ENCODE data around the gene CLK2. TPM values are rescaled to one million over a fixed set of nuclear protein-coding genes. Genes with fewer than 3 reads are reported as not detected.

Gene CLK2
- total and polyA plus RNA-seq, 9 of the 15 experiments (the other 6 are each of a cell fraction or from before 2014, with no cell fraction given), result 13.5 to 81.4 (median 39.6) TPM

- TF ChIP-seq ZNF316 (IDR thresholded peaks at IDR 0.05) (no peak), ZFPM2 (CRISPR knock-in tag; IDR thresholded peaks at IDR 0.05) (peak; percentile 71; the same call in 1 of the 2 replicates), CEBPG (CRISPR knock-in tag; IDR thresholded peaks at IDR 0.05) (0 out of 2 replicates have a peak, but pooled peaks have one; percentile 9), CEBPG (tag; conservative IDR thresholded peaks at IDR 0.05 in 1 of 2, IDR thresholded peaks at IDR 0.05 in 1 of 2) (no peak), SRSF9 (IDR thresholded peaks at IDR 0.05; ENCODE audit: borderline replicate concordance, low read depth, low read length) (no peak), FOXP1 (CRISPR knock-in tag; IDR thresholded peaks at IDR 0.05) (no peak), GATAD2B (IDR thresholded peaks at IDR 0.05; ENCODE audit: borderline replicate concordance) (no peak), GTF2B (IDR thresholded peaks at IDR 0.05; ENCODE audit: extremely low read depth, insufficient read length) (no peak), FOS (IDR thresholded peaks at IDR 0.05; ENCODE audit: extremely low read depth, insufficient read length) (no peak), BHLHE40 (IDR thresholded peaks at IDR 0.05; ENCODE audit: low read length) (no peak; the same call in 1 of the 2 replicates), CAMTA2 (CRISPR knock-in tag; conservative IDR thresholded peaks at IDR 0.05) (no peak), SMAD1 (IDR thresholded peaks at IDR 0.05; ENCODE audit: low read depth, low read length, partially characterized antibody) (no peak), ZNF146 (CRISPR knock-in tag; IDR thresholded peaks at IDR 0.05; ENCODE audit: unreplicated experiment) (no peak), ZNF184 (CRISPR knock-in tag; IDR thresholded peaks at IDR 0.05) (no peak), EGR1 (conservative IDR thresholded peaks at IDR 0.05) (no peak), SMAD2 (IDR thresholded peaks at IDR 0.05; ENCODE audit: low read depth, low read length) (no peak), ZNF239 (CRISPR knock-in tag; IDR thresholded peaks at IDR 0.05) (no peak), PHB (CRISPR knock-in tag; IDR thresholded peaks at IDR 0.05) (no peak), HEY1 (CRISPR knock-in tag; IDR thresholded peaks at IDR 0.05; ENCODE audit: borderline replicate concordance) (no peak), NR2F6 (CRISPR knock-in tag; IDR thresholded peaks at IDR 0.05) (no peak), FOXJ2 (tag; IDR thresholded peaks at IDR 0.05) (no peak), CHCHD3 (CRISPR knock-in tag; IDR thresholded peaks at IDR 0.05) (no peak), CHAMP1 (IDR thresholded peaks at IDR 0.05) (no peak), CBX1 (IDR thresholded peaks at IDR 0.05; ENCODE audit: low read depth) (no peak)
- TF ChIP-seq, protein P1, sequence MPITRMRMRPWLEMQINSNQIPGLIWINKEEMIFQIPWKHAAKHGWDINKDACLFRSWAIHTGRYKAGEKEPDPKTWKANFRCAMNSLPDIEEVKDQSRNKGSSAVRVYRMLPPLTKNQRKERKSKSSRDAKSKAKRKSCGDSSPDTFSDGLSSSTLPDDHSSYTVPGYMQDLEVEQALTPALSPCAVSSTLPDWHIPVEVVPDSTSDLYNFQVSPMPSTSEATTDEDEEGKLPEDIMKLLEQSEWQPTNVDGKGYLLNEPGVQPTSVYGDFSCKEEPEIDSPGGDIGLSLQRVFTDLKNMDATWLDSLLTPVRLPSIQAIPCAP (CRISPR knock-in tag; IDR thresholded peaks at IDR 0.05; ENCODE audit: borderline replicate concordance), result no peak
- TF ChIP-seq, protein P2, sequence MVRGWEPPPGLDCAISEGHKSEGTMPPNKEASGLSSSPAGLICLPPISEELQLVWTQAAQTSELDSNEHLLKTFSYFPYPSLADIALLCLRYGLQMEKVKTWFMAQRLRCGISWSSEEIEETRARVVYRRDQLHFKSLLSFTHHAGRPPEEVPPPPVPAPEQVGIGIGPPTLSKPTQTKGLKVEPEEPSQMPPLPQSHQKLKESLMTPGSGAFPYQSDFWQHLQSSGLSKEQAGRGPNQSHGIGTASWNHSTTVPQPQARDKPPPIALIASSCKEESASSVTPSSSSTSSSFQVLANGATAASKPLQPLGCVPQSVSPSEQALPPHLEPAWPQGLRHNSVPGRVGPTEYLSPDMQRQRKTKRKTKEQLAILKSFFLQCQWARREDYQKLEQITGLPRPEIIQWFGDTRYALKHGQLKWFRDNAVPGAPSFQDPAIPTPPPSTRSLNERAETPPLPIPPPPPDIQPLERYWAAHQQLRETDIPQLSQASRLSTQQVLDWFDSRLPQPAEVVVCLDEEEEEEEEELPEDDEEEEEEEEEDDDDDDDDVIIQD (CRISPR knock-in tag; IDR thresholded peaks at IDR 0.05), result no peak
Observed at GRCh38 chr1:155255243-155256007, 17.9 kb downstream of the CLK2 start, which contains the start of gene ENTREP3 (continued).
